Glomerular visceral epithelial cell (primary cell): ENCODE measurements around the gene AHCYL2.
"Not testable (repeated sequence)": the region's sequence is repeated elsewhere in the genome, so short reads cannot be mapped to it uniquely, and the experiment has no call there.

Experiments
- DNase-seq: peaks from one replicate; pipeline ENCODE4 v3.0.0-alpha.2; 2016; ENCODE audit errors: extremely low spot score

The AHCYL2 gene

GRCh38 chr7:129209067-129209926, 15.5 kb upstream of the AHCYL2 start:
- no peak for DNase-seq

GRCh38 chr7:129210256-129210988, 14.4 kb upstream of the AHCYL2 start:
- peak; percentile 52 for DNase-seq

GRCh38 chr7:129210989-129211312, 13.9 kb upstream of the AHCYL2 start:
- DNase-seq: no peak

DNA sequence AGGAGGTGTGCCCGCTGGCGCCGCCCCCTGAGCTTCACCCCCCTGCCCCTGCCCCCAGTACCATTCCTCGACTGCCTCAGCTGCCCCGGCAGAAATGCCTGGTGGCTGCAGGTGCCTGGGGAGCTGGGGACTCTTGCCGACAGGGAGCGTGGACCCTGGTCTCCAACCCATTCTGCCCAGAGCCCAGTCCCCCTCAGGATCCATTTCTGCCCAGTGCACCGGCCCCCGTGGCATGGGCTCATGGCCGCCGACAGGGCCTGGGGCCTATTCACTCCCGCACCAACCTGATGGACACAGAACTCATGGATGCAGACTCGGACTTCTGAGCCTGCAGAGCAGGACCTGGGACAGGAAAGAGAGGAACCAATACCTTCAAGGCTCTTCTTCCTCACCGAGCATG, 12.7 kb upstream of the AHCYL2 start:
- no peak for DNase-seq

- no peak for DNase-seq
Observed at GRCh38 chr7:129212596-129212995, 12.2 kb upstream of the AHCYL2 start.

GRCh38 chr7:129213828-129214227, 11.0 kb upstream of the AHCYL2 start:
- peak; percentile 40 for DNase-seq

DNA sequence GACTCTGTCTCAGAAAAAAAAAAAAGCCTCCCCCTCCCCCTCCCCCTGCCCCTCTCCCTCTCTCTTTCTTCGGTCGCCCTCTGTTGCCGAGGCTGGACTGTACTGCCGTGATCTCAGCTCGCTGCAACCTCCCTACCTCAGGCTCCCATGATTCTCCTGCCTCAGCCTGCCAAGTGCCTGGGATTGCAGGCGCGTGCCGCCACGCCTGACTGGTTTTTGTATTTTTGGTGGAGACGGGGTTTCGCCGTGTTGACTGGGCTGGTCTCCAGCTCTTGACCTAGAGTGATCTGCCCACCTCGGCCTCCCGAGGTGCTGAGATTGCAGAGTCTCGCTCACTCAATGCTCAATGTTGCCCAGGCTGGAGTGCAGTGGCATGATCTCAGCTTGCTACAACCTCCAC, 9.1 kb upstream of the AHCYL2 start:
- not testable (repeated sequence) for DNase-seq

GRCh38 chr7:129216101-129216715, 8.6 kb upstream of the AHCYL2 start:
- not testable (repeated sequence) for DNase-seq

- not testable (repeated sequence) for DNase-seq
Observed at GRCh38 chr7:129216821-129217416, 7.9 kb upstream of the AHCYL2 start.

DNA sequence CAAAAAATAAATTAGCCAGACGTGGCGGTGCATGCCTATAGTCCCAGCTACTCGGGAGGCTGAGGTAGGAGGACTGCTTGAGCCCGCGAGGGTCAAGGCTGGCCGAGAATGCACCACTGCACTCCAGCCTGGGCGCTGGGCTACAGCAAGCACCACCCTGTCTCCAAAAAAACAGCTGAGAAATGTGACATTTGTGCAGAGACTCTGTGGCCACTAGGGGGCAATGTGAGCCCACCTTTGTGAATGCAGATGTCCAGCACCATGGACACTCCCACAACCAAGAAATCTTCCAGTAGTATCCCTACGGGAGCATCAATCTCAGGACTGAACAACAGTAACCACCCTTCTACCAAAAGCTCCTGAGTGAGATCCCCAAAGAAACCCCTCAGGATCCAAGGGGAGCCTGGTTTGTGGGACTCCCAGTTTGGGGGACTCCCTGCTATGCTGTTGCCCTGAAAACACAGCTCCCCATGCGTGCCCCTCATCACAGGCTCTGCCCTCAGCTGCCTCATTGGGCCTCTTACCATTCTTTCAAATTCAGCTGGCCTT, 6.2 kb upstream of the AHCYL2 start:
- DNase-seq: peak; percentile 76

- not testable (repeated sequence) for DNase-seq
Observed at GRCh38 chr7:129219166-129219565, 5.7 kb upstream of the AHCYL2 start.

- no peak for DNase-seq
Observed at GRCh38 chr7:129222064-129222463, 2.8 kb upstream of the AHCYL2 start.

- DNase-seq: peak; percentile 48
Observed at GRCh38 chr7:129225206-129225930, 538 bp downstream of the AHCYL2 start.

GRCh38 chr7:129225931-129226572, 1.2 kb downstream of the AHCYL2 start:
- DNase-seq: no peak

DNA sequence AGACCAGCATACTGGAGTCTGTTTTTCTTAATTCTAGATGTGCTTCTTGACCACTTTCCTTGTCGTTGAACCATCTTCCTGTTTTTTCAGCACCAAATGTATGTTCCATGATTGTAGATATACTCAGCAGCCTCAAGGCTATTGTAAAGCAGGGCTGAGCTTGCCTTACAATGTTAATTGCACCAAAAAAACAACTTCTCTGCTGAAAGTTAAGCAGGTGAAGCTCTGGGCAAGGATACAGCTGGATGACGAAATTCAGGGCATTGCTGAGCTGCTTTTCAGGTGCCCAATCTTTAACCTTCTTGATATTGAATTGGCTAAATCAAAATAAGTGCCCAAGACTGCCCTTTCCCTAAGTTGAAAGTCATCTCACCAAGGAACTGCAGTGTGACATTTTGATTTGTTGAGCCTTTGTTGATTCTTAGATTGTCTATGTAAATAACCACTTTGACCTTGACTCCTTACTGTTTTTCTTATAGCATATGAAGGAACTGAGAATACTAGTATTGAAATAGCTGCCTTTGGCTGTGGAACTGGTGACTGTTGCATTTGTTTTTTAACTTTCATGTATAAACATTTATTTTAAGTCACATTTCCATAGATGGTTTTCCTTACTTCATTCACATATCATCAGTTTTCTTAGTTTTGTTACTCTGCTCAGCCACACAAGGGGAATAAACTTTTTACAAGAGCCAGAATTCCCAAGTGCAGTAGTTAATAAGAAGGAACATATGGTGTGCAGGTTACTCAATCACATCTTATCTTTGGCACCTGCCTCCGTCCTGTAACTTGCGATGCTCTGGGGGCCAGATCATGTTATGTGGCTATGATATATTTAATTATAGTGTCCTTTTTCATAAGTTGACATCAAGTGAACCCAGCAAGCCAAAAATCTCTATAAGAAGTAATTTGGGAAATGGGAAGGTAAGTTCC, 3.1 kb downstream of the AHCYL2 start:
- no peak for DNase-seq

GRCh38 chr7:129228633-129229032, 3.8 kb downstream of the AHCYL2 start:
- no peak for DNase-seq

- no peak for DNase-seq
Observed at GRCh38 chr7:129231666-129232065, 6.8 kb downstream of the AHCYL2 start.

DNA sequence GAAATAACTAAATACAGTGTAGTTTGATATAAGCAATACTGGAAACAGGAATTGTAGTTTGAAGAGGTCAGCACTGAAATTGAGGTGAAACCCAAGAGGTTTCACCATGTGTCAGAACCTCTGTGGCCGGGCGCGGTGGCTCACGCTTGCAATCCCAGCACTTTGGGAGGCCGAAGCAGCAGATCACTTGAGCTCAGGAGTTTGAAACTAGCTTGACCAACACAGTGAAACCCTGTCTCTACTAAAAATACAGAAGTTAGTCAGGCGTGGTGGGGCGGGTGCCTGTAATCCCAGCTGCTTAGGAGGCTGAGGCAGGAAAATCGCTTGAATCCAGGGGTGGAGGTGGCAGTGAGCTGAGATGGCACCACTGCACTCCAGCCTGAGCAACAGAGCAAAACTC, 13.7 kb downstream of the AHCYL2 start:
- peak; percentile 44 for DNase-seq

GRCh38 chr7:129240119-129240820, 15.4 kb downstream of the AHCYL2 start:
- peak; percentile 24 for DNase-seq
